Aorta (tissue), 5 donors: Measurements from ENCODE around the gene SLC22A4. TPM values are rescaled to one million over a fixed set of nuclear protein-coding genes. Genes with fewer than 3 reads are reported as not detected.

Experiments used
- ATAC-seq: fragments of 200-7000 bp; cut with Tn5 transposase; one replicate; pipeline ENCODE4 v1.9.1; 2022; ENCODE audit warnings: moderate library complexity; ENCODE audit not compliant: low FRiP score
- DNase-seq, 2 donors: peaks; one replicate each; pipeline ENCODE4 v3.0.0-alpha.2; 2020
- H3K27ac ChIP-seq, 2 donors: one replicate each; pipeline ENCODE4 v1.5.1; 2013; ENCODE audit warnings: low read length in 2 of 2, mild to moderate bottlenecking in 2 of 2, moderate library complexity in 2 of 2, control low read depth in 1 of 2, inconsistent platforms in 1 of 2, low read depth in 1 of 2
- H3K27me3 ChIP-seq, 2 donors: one replicate each; pipeline ENCODE4 v1.6.1; 2013; ENCODE audit warnings: control low read depth in 1 of 2, low read length in 1 of 2, mild to moderate bottlenecking in 1 of 2, moderate library complexity in 1 of 2; ENCODE audit not compliant: insufficient read depth in 2 of 2, control insufficient read depth in 1 of 2
- H3K36me3 ChIP-seq, 2 donors: one replicate each; pipeline ENCODE4 v1.6.1; 2013; ENCODE audit warnings: control low read depth in 1 of 2, low read length in 1 of 2, mild to moderate bottlenecking in 1 of 2; ENCODE audit not compliant: insufficient read depth in 2 of 2, control insufficient read depth in 1 of 2
- H3K4me1 ChIP-seq, 2 donors: one replicate each; pipeline ENCODE4 v1.6.1; 2013; ENCODE audit warnings: low read length in 2 of 2, control low read depth in 1 of 2, mild to moderate bottlenecking in 1 of 2, moderate library complexity in 1 of 2; ENCODE audit not compliant: insufficient read depth in 2 of 2, control insufficient read depth in 1 of 2
- H3K4me3 ChIP-seq, 2 donors: one replicate each; pipeline ENCODE4 v1.5.1; 2013; ENCODE audit warnings: low read length in 2 of 2, control low read depth in 1 of 2, mild to moderate bottlenecking in 1 of 2
- H3K9me3 ChIP-seq: one replicate; pipeline ENCODE4 v1.6.1; 2013; ENCODE audit warnings: mild to moderate bottlenecking, low read length; ENCODE audit not compliant: control insufficient read depth
- WGBS, 2 donors: extraction: QIAGEN DNeasy Blood & Tissue Kit; methylation state at CpG; one replicate each; pipeline ENCODE4 v1.1.7; 2013; 5-methylcytosine and 5-hydroxymethylcytosine counted together
- intact Hi-C, 2 donors: fragments of 100-400 bp; cut with DNase I; formaldehyde crosslinking; loops; one replicate each; pipeline versions ENCODE4 v1.14.2 to v1.15.0; 2022
- polyA plus RNA-seq, 2 donors: library from polyadenylated mRNA; stranded (reverse); fragments of 200-250 nt; gene quantifications; one replicate each; pipeline ENCODE4 v1.2.3, GENCODE V29; 2013
- total RNA-seq, 2 donors: library from RNA; stranded (reverse); fragmentation: NEBNext Ultra II Directional; extraction: Animal tissue kit (Norgen Biotek cat#: 25700); gene quantifications; one replicate each; pipeline ENCODE4 v1.2.1, GENCODE V29; 2021
- donor health status: healthy with polysubstance abuse.
- donor health status: Bipolar disorder and iron deficiency.
- donor health status: DM: no; HTN: no; CAD: no.
- donor health status: DM: no; HTN: no; CAD: no.
- donor health status: DM: yes; HTN: yes; CAD: no.

SLC22A4 gene
- total and polyA plus RNA-seq, 4 donors, result 1.3 to 5.5 (median 3.1) TPM

- no peaks in the 10 kb centered on the region for H3K36me3 ChIP-seq
- ATAC-seq (peak; percentile 89), DNase-seq (peak; percentile 86 to 87)
- WGBS, 2 donors, result 22 to 23% methylated on average over 10 of the region's 10 CpGs
- H3K27ac ChIP-seq, result peak overlapping the region; percentile 34 to 80
- peaks cover 1 to 3% of the 10 kb centered on the region in 2 donors for H3K4me1 ChIP-seq
- H3K4me3 ChIP-seq, result no peak overlapping the region
- intact Hi-C loops, result loop anchor here (1.0 to 10.0 kb wide), 4 partner anchors 36 to 328 kb away; no protein-coding TSS in a partner anchor
- H3K27me3 ChIP-seq, result no peaks in the 10 kb centered on the region
- no peaks in the 10 kb centered on the region for H3K9me3 ChIP-seq
Measured at GRCh38 chr5:132386644-132387286, 92.6 kb downstream of the SLC22A4 start.

- 5 to 6% methylated on average over 4 of the region's 4 CpGs for WGBS, 2 donors
- no peaks in the 10 kb centered on the region for H3K9me3 ChIP-seq
- no peak overlapping the region for H3K4me3 ChIP-seq
- H3K27ac ChIP-seq, result peak overlapping the region; percentile 67 to 96
- H3K36me3 ChIP-seq, result no peaks in the 10 kb centered on the region
- DNase-seq (peak; percentile 78 to 79), ATAC-seq (peak; percentile 88)
- peaks cover 1 to 3% of the 10 kb centered on the region in 2 donors for H3K4me1 ChIP-seq
- H3K27me3 ChIP-seq, result no peaks in the 10 kb centered on the region
- intact Hi-C loops, result loop anchor here (1.0 to 10.0 kb wide), 4 partner anchors 23 to 327 kb away; no protein-coding TSS in a partner anchor
Measured at GRCh38 chr5:132387640-132388117, 93.5 kb downstream of the SLC22A4 start.

- 20% methylated on average over 8 of the region's 8 CpGs for WGBS, 2 donors
- Histone ChIP-seq H3K27me3 (no peaks in the 10 kb centered on the region), H3K4me1 (peaks cover 1 to 3% of the 10 kb centered on the region in 2 donors), H3K36me3 (no peaks in the 10 kb centered on the region), H3K27ac (peak overlapping the region; percentile 67 to 96), H3K4me3 (no peak overlapping the region), H3K9me3 (no peaks in the 10 kb centered on the region)
- intact Hi-C loops, result loop anchor here in 1 of 2 donors (2.0 to 10.0 kb wide), 3 partner anchors 22 to 326 kb away; no protein-coding TSS in a partner anchor
- DNase-seq (peak in 1 of 2 donors; percentile 57), ATAC-seq (peak; percentile 37)
Measured at GRCh38 chr5:132388244-132389050, 94.3 kb downstream of the SLC22A4 start.

- H3K36me3 ChIP-seq, result no peaks in the 10 kb centered on the region
- peak overlapping the region; percentile 67 to 87 for H3K27ac ChIP-seq
- ATAC-seq, result no peak
- 94 to 100% methylated on average over 1 of the region's 1 CpG for WGBS, 2 donors
- H3K4me3 ChIP-seq, result no peak overlapping the region
- peaks cover 1 to 3% of the 10 kb centered on the region in 2 donors for H3K4me1 ChIP-seq
- no peaks in the 10 kb centered on the region for H3K27me3 ChIP-seq
- intact Hi-C loops, result loop anchor here in 1 of 2 donors (2.0 to 10.0 kb wide), 3 partner anchors 22 to 326 kb away; no protein-coding TSS in a partner anchor
- no peaks in the 10 kb centered on the region for H3K9me3 ChIP-seq
- DNase-seq, result no peak
Measured at GRCh38 chr5:132389051-132389331, 94.8 kb downstream of the SLC22A4 start.

- Histone ChIP-seq H3K27ac (peak overlapping the region in 1 of 2 donors; percentile 46), H3K27me3 (no peaks in the 10 kb centered on the region), H3K36me3 (no peaks in the 10 kb centered on the region), H3K4me3 (no peak overlapping the region), H3K9me3 (no peaks in the 10 kb centered on the region), H3K4me1 (peaks cover 1 to 3% of the 10 kb centered on the region in 2 donors)
- peak; percentile 85 to 88 for DNase-seq
- ATAC-seq, result peak; percentile 62
- 86 to 87% methylated on average over 10 of the region's 10 CpGs for WGBS, 2 donors
- intact Hi-C loops, result loop anchor here (2.0 to 10.0 kb wide), 3 partner anchors 21 to 325 kb away; no protein-coding TSS in a partner anchor
Measured at GRCh38 chr5:132389585-132390286, 95.5 kb downstream of the SLC22A4 start.

GRCh38 chr5:132391247-132391646 is 97.1 kb downstream of the SLC22A4 start:
- ATAC-seq (no peak), DNase-seq (no peak)
- Histone ChIP-seq H3K27me3 (no peaks in the 10 kb centered on the region), H3K9me3 (no peaks in the 10 kb centered on the region), H3K36me3 (peaks cover 0 to 4% of the 10 kb centered on the region in 2 donors), H3K4me3 (no peak overlapping the region), H3K27ac (no peak overlapping the region), H3K4me1 (peaks cover 1 to 3% of the 10 kb centered on the region in 2 donors)
- 73 to 74% methylated on average over 5 of the region's 5 CpGs for WGBS, 2 donors
- intact Hi-C loops, result loop anchor here in 1 of 2 donors (2.0 kb wide), 1 partner anchor 20 kb away; no protein-coding TSS in a partner anchor

GRCh38 chr5:132391870-132392269 is 97.7 kb downstream of the SLC22A4 start:
- ATAC-seq (no peak), DNase-seq (no peak)
- Histone ChIP-seq H3K27ac (no peak overlapping the region), H3K4me1 (peaks cover 1 to 3% of the 10 kb centered on the region in 2 donors), H3K36me3 (peaks cover 0 to 4% of the 10 kb centered on the region in 2 donors), H3K9me3 (no peaks in the 10 kb centered on the region), H3K27me3 (no peaks in the 10 kb centered on the region), H3K4me3 (no peak overlapping the region)
- intact Hi-C loops, result loop anchor here in 1 of 2 donors (2.0 kb wide), 1 partner anchor 19 kb away; no protein-coding TSS in a partner anchor

GRCh38 chr5:132392411-132392810 is 98.2 kb downstream of the SLC22A4 start:
- Histone ChIP-seq H3K4me3 (no peak overlapping the region), H3K27ac (no peak overlapping the region), H3K4me1 (peaks cover 1 to 3% of the 10 kb centered on the region in 2 donors), H3K27me3 (no peaks in the 10 kb centered on the region), H3K9me3 (no peaks in the 10 kb centered on the region), H3K36me3 (peaks cover 0 to 4% of the 10 kb centered on the region in 2 donors)
- WGBS, 2 donors, result 75 to 81% methylated on average over 8 of the region's 8 CpGs
- intact Hi-C loops, result no loop called here
- DNase-seq, result no peak
- ATAC-seq, result no peak
